ENCODE results near the gene KCNIP1. TPM values are rescaled to one million over a fixed set of nuclear protein-coding genes. Genes with fewer than 3 reads are reported as not detected.
"Not testable (repeated sequence)": the region's sequence is repeated elsewhere in the genome, so short reads cannot be mapped to it uniquely, and the experiment has no call there.

Gene KCNIP1
- total RNA-seq, 3 donors from 2014 or later (not counting 1 experiment from before 2014, with no cell fraction given): not detected

- Histone ChIP-seq H3K9me3 (ENCODE audit: control insufficient read depth, insufficient read depth, low read length) (no peaks in the 10 kb centered on the region), H3K4me1 (ENCODE audit: control insufficient read depth, insufficient read depth, low read length) (no peaks in the 10 kb centered on the region), H3K4me3 (ENCODE audit: low read length) (no peak overlapping the region), H3K27ac (ENCODE audit: low read length) (no peak overlapping the region), H3K27me3 (ENCODE audit: control insufficient read depth, insufficient read depth, low read length) (no peaks in the 10 kb centered on the region), H3K36me3 (ENCODE audit: control insufficient read depth, insufficient read depth, low read length) (no peaks in the 10 kb centered on the region)
- WGBS (ENCODE audit: insufficient coverage): no CpG with 5 or more reads among the region's 8 CpGs
- no peak overlapping the region for H3K27ac Mint-ChIP-seq
- no peaks in the 10 kb centered on the region for H3K36me3 Mint-ChIP-seq
- no peak for TF ChIP-seq CTCF (IDR thresholded peaks at IDR 0.05)
- DNase-seq: no peak
- H3K4me3 Mint-ChIP-seq: no peak overlapping the region
- no peak for ATAC-seq
- H3K4me1 Mint-ChIP-seq: peaks cover 0 to 10% of the 10 kb centered on the region in 2 donors
- peaks cover 5 to 6% of the 10 kb centered on the region in 2 donors for H3K9me3 Mint-ChIP-seq
- intact Hi-C loops (cut with micrococcal nuclease): no loop called here
- peaks cover 16 to 18% of the 10 kb centered on the region in 2 donors for H3K27me3 Mint-ChIP-seq (ENCODE audit: low read depth in 2 of 2)
Observed at GRCh38 chr5:170542691-170543293, 39.0 kb downstream of the KCNIP1 start.

GRCh38 chr5:170545313-170545712, 41.5 kb downstream of the KCNIP1 start:
- no peaks in the 10 kb centered on the region for H3K9me3 ChIP-seq (ENCODE audit: control insufficient read depth, insufficient read depth, low read length)
- Mint-ChIP-seq H3K27me3 (ENCODE audit: low read depth in 2 of 2) (peaks cover 12 to 15% of the 10 kb centered on the region in 2 donors), H3K27ac (no peak overlapping the region), H3K9me3 (peaks cover 5 to 6% of the 10 kb centered on the region in 2 donors), H3K4me1 (no peaks in the 10 kb centered on the region), H3K36me3 (no peaks in the 10 kb centered on the region), H3K4me3 (no peak overlapping the region)
- no peak overlapping the region for H3K4me3 ChIP-seq (ENCODE audit: low read length)
- no peaks in the 10 kb centered on the region for H3K4me1 ChIP-seq (ENCODE audit: control insufficient read depth, insufficient read depth, low read length)
- H3K27me3 ChIP-seq (ENCODE audit: control insufficient read depth, insufficient read depth, low read length): no peaks in the 10 kb centered on the region
- 73% methylated on average over 2 of the region's 2 CpGs for WGBS (ENCODE audit: insufficient coverage)
- no peak for DNase-seq
- intact Hi-C loops (cut with micrococcal nuclease): no loop called here
- H3K36me3 ChIP-seq (ENCODE audit: control insufficient read depth, insufficient read depth, low read length): no peaks in the 10 kb centered on the region
- no peak for TF ChIP-seq CTCF (IDR thresholded peaks at IDR 0.05)
- no peak overlapping the region for H3K27ac ChIP-seq (ENCODE audit: low read length)
- ATAC-seq: no peak

- Histone ChIP-seq H3K36me3 (ENCODE audit: control insufficient read depth, insufficient read depth, low read length) (no peaks in the 10 kb centered on the region), H3K27me3 (ENCODE audit: control insufficient read depth, insufficient read depth, low read length) (no peaks in the 10 kb centered on the region), H3K4me1 (ENCODE audit: control insufficient read depth, insufficient read depth, low read length) (no peaks in the 10 kb centered on the region), H3K4me3 (ENCODE audit: low read length) (no peak overlapping the region), H3K9me3 (ENCODE audit: control insufficient read depth, insufficient read depth, low read length) (no peaks in the 10 kb centered on the region), H3K27ac (ENCODE audit: low read length) (no peak overlapping the region)
- H3K36me3 Mint-ChIP-seq: no peaks in the 10 kb centered on the region
- no peak for ATAC-seq
- intact Hi-C loops (cut with micrococcal nuclease): no loop called here
- no peak overlapping the region for H3K27ac Mint-ChIP-seq
- H3K4me1 Mint-ChIP-seq: no peaks in the 10 kb centered on the region
- peaks cover 5 to 6% of the 10 kb centered on the region in 2 donors for H3K9me3 Mint-ChIP-seq
- H3K27me3 Mint-ChIP-seq (ENCODE audit: low read depth in 2 of 2): peaks cover 12 to 15% of the 10 kb centered on the region in 2 donors
- WGBS (ENCODE audit: insufficient coverage): 37% methylated on average over 1 of the region's 1 CpG
- no peak overlapping the region for H3K4me3 Mint-ChIP-seq
- no peak for TF ChIP-seq CTCF (IDR thresholded peaks at IDR 0.05)
- no peak for DNase-seq
Observed at GRCh38 chr5:170545811-170546210, 42.0 kb downstream of the KCNIP1 start.

GRCh38 chr5:170546282-170546681, 42.5 kb downstream of the KCNIP1 start:
- Histone ChIP-seq H3K36me3 (ENCODE audit: control insufficient read depth, insufficient read depth, low read length) (no peaks in the 10 kb centered on the region), H3K27ac (ENCODE audit: low read length) (no peak overlapping the region), H3K4me1 (ENCODE audit: control insufficient read depth, insufficient read depth, low read length) (no peaks in the 10 kb centered on the region), H3K27me3 (ENCODE audit: control insufficient read depth, insufficient read depth, low read length) (no peaks in the 10 kb centered on the region), H3K9me3 (ENCODE audit: control insufficient read depth, insufficient read depth, low read length) (no peaks in the 10 kb centered on the region), H3K4me3 (ENCODE audit: low read length) (no peak overlapping the region)
- H3K36me3 Mint-ChIP-seq: no peaks in the 10 kb centered on the region
- intact Hi-C loops (cut with micrococcal nuclease): no loop called here
- no peak overlapping the region for H3K27ac Mint-ChIP-seq
- TF ChIP-seq CTCF (IDR thresholded peaks at IDR 0.05): no peak
- H3K27me3 Mint-ChIP-seq (ENCODE audit: low read depth in 2 of 2): peaks cover 12 to 15% of the 10 kb centered on the region in 2 donors
- no peak for ATAC-seq
- DNase-seq: no peak
- H3K4me3 Mint-ChIP-seq: no peak overlapping the region
- no peaks in the 10 kb centered on the region for H3K4me1 Mint-ChIP-seq
- 72% methylated on average over 3 of the region's 4 CpGs for WGBS (ENCODE audit: insufficient coverage)
- peaks cover 5 to 6% of the 10 kb centered on the region in 2 donors for H3K9me3 Mint-ChIP-seq

- intact Hi-C loops (cut with micrococcal nuclease); H3K36me3 Mint-ChIP-seq; DNase-seq; H3K4me1 ChIP-seq (ENCODE audit: control insufficient read depth, insufficient read depth, low read length); H3K4me3 ChIP-seq (ENCODE audit: low read length); H3K36me3 ChIP-seq (ENCODE audit: control insufficient read depth, insufficient read depth, low read length); H3K27me3 ChIP-seq (ENCODE audit: control insufficient read depth, insufficient read depth, low read length); ATAC-seq; H3K27ac Mint-ChIP-seq; H3K9me3 Mint-ChIP-seq; H3K4me3 Mint-ChIP-seq; H3K4me1 Mint-ChIP-seq; H3K27ac ChIP-seq (ENCODE audit: low read length); H3K9me3 ChIP-seq (ENCODE audit: control insufficient read depth, insufficient read depth, low read length): not testable (repeated sequence)
- H3K27me3 Mint-ChIP-seq (ENCODE audit: low read depth in 2 of 2): peaks cover 7 to 11% of the 10 kb centered on the region in 2 donors
- 88% methylated on average over 1 of the region's 1 CpG for WGBS (ENCODE audit: insufficient coverage)
Observed at GRCh38 chr5:170550382-170550781, 46.6 kb downstream of the KCNIP1 start.

Measured in natural killer cell (primary cell).